Measurements from ENCODE around the gene OR3A3.

Gene OR3A3

GRCh38 chr17:3471599-3471998 is 60.4 kb downstream of the OR3A3 start, which contains the start of gene SPATA22:
Gene SPATA22, minus strand, starts transcription at chr17:3471819. Its CDS starts 2,494 bp downstream, at chr17:3469325.
- in situ Hi-C loops (cut with HindIII; ENCODE audit: low sequenced_read_pairs), result no loop called here

DNA sequence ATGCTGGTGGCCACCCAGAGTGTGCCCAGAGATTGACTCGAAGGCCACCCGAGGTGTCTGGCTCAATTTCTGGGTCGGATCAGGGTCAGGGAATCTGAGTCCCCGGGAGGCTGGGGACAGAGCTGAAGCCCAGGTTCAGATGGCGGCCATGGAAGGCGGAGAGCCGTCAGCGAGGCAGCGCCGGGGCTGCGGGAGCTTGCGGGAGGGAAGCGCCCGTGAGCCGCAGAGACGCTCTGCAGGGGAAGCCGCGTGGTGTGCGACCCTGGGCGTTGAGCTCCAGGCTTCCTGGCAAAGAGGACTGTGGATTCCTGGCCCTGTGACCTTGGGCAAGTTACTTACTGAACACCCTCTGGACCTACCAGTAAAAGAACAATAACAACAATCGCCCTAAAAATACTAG is 61.0 kb downstream of the OR3A3 start:
- in situ Hi-C loops (cut with HindIII; ENCODE audit: low sequenced_read_pairs), result no loop called here

All from endothelial cell of hepatic sinusoid (primary cell).